ENCODE results near the gene PRXL2C.
"Not testable (repeated sequence)": the region's sequence is repeated elsewhere in the genome, so short reads cannot be mapped to it uniquely, and the experiment has no call there.

PRXL2C gene

GRCh38 chr9:96649620-96650324 is 5.3 kb downstream of the PRXL2C start:
- DNase-seq (ENCODE audit: low spot score) = no peak

- DNase-seq (ENCODE audit: low spot score) = no peak
Observed at GRCh38 chr9:96646081-96646991, 8.8 kb downstream of the PRXL2C start.

DNA sequence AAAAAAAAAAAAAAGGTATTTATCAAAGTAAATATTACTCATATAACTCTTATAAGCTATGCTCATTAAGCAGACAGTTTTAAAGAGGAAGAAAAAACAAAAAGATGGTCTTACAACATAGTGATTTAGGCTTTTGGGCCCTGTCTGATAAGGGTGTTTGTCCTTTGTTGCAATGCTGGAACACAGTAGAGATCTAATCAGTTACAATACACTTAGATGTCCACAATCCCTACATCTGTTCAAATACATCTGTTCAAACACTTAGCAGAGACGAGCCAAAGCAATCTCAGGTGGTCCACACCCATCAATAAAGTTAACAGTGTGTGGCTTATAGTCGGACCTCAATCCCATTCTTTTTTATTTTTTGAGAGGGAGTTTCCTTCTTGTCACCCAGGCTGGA is 11.0 kb downstream of the PRXL2C start:
- DNase-seq (ENCODE audit: low spot score) = no peak

DNA sequence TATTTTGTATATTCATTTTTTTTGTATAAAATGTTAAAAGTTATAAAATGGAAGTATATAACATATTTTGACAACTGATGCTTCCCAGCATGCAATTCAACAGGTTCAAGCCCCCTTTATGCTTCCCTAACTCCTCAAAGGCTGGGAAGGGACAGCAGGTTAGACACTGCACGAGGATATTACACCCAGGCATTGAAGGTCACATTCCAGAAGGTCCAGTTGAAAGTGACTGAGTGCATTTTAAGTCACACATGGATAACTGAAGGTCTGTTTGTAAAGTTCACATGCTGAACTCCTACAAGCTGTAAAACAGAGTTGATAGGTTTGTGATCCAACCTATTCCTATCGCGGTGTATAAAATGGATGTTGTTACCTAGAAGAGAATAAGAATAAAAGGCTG is 13.6 kb downstream of the PRXL2C start:
- no peak for DNase-seq (ENCODE audit: low spot score)

- DNase-seq (ENCODE audit: low spot score) = no peak
Observed at GRCh38 chr9:96638606-96639364, 16.3 kb downstream of the PRXL2C start.

- no peak for DNase-seq (ENCODE audit: low spot score)
Observed at GRCh38 chr9:96636368-96636767, 18.7 kb downstream of the PRXL2C start.

DNA sequence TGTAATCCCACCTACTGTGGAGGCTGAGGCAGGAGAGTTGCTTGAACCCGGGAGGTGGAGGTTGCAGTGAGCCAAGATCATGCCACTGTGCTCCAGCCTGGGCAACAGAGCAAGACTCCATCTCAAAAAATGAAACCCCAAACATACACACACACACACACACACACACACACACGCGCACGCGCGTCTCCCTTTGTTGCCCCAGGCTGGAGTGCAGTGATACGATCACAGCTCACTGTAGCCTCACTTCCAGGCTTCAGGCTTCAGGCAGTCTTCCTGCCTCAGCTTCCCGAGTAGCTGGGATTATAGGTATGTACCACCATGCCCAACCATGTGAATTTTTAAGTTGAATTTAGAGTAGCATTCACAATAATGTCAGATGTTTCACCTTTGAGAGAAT is 21.5 kb downstream of the PRXL2C start:
- not testable (repeated sequence) for DNase-seq (ENCODE audit: low spot score)

- no peak for DNase-seq (ENCODE audit: low spot score)
Observed at GRCh38 chr9:96626912-96627311, 28.2 kb downstream of the PRXL2C start.

DNA sequence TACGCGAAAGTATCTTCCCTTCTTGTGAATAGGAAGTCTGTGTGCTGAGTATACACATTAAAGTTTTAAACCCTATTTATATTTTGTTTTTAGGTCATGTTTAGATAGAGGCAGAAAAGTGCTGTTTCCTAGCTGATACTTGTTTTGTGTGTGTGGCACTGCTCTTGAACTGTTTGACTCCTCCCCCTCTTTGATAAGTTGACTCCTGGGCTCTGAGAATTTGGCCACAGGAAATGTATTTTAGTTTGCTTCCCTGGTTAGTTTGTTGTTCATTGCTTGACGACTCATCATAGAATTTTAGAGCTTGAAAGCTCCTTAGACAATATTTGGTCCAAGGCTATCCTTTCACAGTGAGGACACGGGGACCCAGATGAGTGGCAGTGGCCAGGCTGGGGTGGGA is 33.5 kb downstream of the PRXL2C start:
- no peak for DNase-seq (ENCODE audit: low spot score)

- DNase-seq (ENCODE audit: low spot score) = no peak
Observed at GRCh38 chr9:96620832-96621269, 34.3 kb downstream of the PRXL2C start.

DNA sequence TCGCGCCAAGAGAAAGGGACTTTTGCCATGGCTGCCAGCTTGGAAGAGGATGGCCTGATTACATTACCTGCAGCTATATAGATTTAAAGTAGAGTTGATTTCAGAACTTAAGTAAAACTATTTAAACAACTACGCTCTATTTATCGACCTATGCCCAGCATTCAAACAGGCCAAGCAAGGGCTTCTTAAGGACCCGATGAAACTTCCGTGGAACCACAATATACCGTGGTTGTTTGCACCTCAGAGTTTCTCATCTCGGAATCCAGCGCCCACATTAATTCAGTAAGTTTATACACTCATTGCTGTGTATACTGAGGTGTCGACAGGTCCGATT is 35.0 kb downstream of the PRXL2C start:
- no peak for DNase-seq (ENCODE audit: low spot score)

DNA sequence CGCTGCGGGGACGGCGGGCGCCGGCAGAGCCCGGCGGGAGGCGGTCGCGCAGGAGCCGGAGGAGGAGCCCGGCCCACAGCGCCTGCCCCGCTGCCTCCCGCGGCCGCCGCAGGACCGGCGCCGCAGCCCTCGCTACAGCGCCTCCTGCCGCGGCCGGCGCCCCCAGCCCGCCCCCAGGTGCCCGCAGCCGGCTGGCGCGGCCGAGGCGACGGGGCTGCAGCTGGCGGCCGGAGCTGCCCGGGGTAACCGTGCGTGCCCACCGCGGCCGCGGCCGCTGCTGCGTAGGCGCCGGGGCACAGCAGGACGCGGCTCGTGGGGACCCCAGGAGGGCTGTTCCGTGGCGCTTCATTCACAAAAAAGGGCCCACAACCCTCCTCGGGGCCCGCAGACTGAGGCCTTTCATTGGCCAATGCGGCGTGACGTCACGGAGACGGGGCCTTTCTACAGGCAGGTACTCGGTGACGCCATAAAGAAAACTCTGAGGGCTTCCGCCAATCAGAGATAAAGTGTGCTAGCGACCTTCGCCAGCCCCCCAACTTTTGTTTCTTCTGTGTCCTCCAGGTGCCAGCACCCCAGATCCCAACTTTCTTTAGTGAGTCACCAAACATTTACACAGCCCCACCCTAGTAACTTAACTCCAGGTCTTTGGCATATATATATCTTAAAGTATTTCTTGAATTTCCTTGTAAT is 35.5 kb downstream of the PRXL2C start, which contains the start of gene CDC14B:
CDC14B (minus strand) TSS at position 353 of the 690 bp plus-strand sequence. CDS start 465 bp downstream, outside the sequence.
- peak; percentile 59 for DNase-seq (ENCODE audit: low spot score)

GRCh38 chr9:96619124-96619465 is 36.0 kb downstream of the PRXL2C start:
- no peak for DNase-seq (ENCODE audit: low spot score)

- no peak for DNase-seq (ENCODE audit: low spot score)
Observed at GRCh38 chr9:96618209-96619123, 36.7 kb downstream of the PRXL2C start.

- no peak for DNase-seq (ENCODE audit: low spot score)
Observed at GRCh38 chr9:96617439-96618185, 37.5 kb downstream of the PRXL2C start.

DNA sequence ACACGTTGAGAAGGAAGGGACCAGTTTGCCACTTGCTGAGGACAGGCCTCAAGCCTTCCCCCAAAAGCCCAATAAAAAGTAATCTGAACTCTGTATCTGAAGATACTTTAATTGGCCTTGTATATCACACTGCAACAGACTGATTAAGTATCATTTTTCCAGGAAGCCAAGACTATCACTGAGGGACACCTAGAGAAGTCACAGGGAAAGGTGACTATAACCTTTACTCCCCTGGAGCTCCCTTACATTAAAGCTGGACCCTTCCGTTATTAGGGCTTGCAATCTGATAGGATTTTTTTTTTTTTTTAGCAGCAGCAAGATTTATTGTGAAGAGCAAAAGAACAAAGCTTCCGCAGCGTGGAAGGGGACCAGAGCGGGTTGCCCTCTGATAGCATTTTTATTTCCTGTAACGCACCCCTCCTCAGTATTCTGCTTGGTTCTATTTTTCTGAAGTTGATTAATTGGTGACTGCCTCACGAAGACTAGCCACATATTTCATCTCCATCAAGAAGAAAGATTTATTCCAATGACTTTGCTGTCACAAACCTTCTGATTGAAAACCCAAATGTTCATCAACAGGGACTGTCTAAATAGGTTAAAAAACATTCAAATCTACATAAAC is 38.2 kb downstream of the PRXL2C start:
- DNase-seq (ENCODE audit: low spot score) = no peak

DNA sequence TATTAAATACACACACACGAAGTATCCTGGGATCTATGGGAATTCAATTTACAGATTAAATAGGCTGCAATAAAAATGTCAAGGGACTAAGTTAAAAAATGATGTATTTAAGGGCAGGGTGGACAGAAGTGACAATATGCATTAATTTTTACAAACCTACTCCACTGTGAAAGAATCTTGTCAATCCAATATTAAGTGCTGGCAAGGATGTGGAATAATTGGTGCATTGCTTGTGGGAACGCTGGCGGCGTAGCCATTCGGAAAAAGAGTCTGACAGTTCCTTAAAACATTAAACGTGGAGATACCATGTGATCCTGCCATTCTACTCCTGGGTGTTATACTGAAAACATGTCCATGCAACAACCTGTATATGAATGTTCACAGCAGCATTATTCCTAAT is 39.7 kb downstream of the PRXL2C start:
- no peak for DNase-seq (ENCODE audit: low spot score)

- DNase-seq (ENCODE audit: low spot score) = not testable (repeated sequence)
Observed at GRCh38 chr9:96614664-96615063, 40.5 kb downstream of the PRXL2C start.

- no peak for DNase-seq (ENCODE audit: low spot score)
Observed at GRCh38 chr9:96612966-96613589, 42.0 kb downstream of the PRXL2C start.
